Right lobe of liver (tissue), 4 donors: ENCODE results near the gene NAV2.

Source experiments
- CTCF ChIP-seq, 4 donors: fragments of 200-600 bp in 3 of 4; fragments of 450-650 bp in 1 of 4; IDR thresholded peaks; one replicate each; pipeline versions ENCODE4 v1.5.1 to v1.8.0; 2016 to 2022; ENCODE audit warnings: antibody characterized with exemption in 4 of 4, mild to moderate bottlenecking in 2 of 4
- POLR2A ChIP-seq: fragments of 450-650 bp; IDR thresholded peaks from one replicate; pipeline ENCODE4 v1.6.1; 2017; ENCODE audit warnings: antibody characterized with exemption, mild to moderate bottlenecking
- donor health status: DM: no; HTN: no; CAD: no.
- donor health status: DM: no; HTN: no; CAD: no.
- donor health status: DM: no; HTN: yes; CAD: no.

GRCh38 chr11:19929655-19930054 lies 217.0 kb downstream of the NAV2 start:
- TF ChIP-seq CTCF (IDR thresholded peaks at IDR 0.05) (no peak), POLR2A (no peak)
